ENCODE data around the gene MYO16.

DNA sequence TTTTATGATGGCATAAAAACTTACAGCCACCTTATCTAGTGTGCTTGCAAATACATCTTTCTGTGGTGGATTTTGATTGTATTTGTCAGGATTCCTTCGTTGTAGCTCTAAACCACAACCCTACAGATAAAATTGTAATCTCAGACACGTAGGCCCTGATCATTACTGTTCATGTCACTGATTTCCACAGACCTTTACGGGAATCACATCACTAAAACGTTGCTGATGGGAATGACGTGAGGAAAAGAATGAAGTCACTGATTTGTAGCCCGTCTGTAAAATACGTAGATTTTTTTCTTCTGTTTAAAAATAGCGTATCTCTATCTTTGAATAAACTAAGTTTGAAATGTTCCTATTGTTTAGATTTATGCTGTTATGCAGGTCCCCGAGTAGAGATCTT lies 399.2 kb downstream of the MYO16 start:
- no peak for TF ChIP-seq CTCF (IDR thresholded peaks at IDR 0.05)
- no peak for TF ChIP-seq POLR2A (IDR thresholded peaks at IDR 0.05)

Data from ovary (tissue), 3 donors.